Endometrial microvascular endothelial cells (primary cell): ENCODE results near the gene GPR179. TPM values are rescaled to one million over a fixed set of nuclear protein-coding genes. Genes with fewer than 3 reads are reported as not detected.

Source experiments
- in situ Hi-C: cut with HindIII; loops from 2 replicates; pipeline ENCODE4 v1.10.0; 2017; ENCODE audit warnings: low sequenced_read_pairs, low pct_unique_long_range_greater_than_20kb; ENCODE audit errors: inconsistent ontology term
- total RNA-seq: library from RNA; depleted of rRNA; stranded (reverse); fragments of >200 nt; gene quantifications from one replicate; pipeline ENCODE4 v1.2.3, GENCODE V29; 2015; ENCODE audit errors: inconsistent ontology term

GPR179 gene
- not detected for total RNA-seq

- in situ Hi-C loops = no loop called here
Observed at GRCh38 chr17:38343608-38344419, at the start of gene GPR179. TSS of gene GPR179 (minus strand) at chr17:38343956. CDS start at chr17:38343789, 167 bp downstream.

- in situ Hi-C loops = no loop called here
Observed at GRCh38 chr17:38379448-38379847, 35.7 kb upstream of the GPR179 start.

- in situ Hi-C loops = no loop called here
Observed at GRCh38 chr17:38369124-38369886, 25.5 kb upstream of the GPR179 start.

GRCh38 chr17:38364741-38365140 lies 21.0 kb upstream of the GPR179 start:
- in situ Hi-C loops = no loop called here

GRCh38 chr17:38363016-38363415 lies 19.3 kb upstream of the GPR179 start:
- in situ Hi-C loops = no loop called here

- in situ Hi-C loops = no loop called here
Observed at GRCh38 chr17:38361694-38362465, 18.1 kb upstream of the GPR179 start.

- in situ Hi-C loops = no loop called here
Observed at GRCh38 chr17:38358586-38359513, 15.1 kb upstream of the GPR179 start.

- in situ Hi-C loops = no loop called here
Observed at GRCh38 chr17:38357486-38358123, 13.8 kb upstream of the GPR179 start.

- in situ Hi-C loops = no loop called here
Observed at GRCh38 chr17:38355251-38355650, 11.5 kb upstream of the GPR179 start.

GRCh38 chr17:38354466-38354865 lies 10.7 kb upstream of the GPR179 start:
- in situ Hi-C loops = no loop called here

GRCh38 chr17:38353668-38354067 lies 9.9 kb upstream of the GPR179 start:
- in situ Hi-C loops = no loop called here

GRCh38 chr17:38353086-38353604 lies 9.4 kb upstream of the GPR179 start:
- in situ Hi-C loops = no loop called here

GRCh38 chr17:38352245-38353085 lies 8.7 kb upstream of the GPR179 start:
- in situ Hi-C loops = no loop called here

GRCh38 chr17:38351412-38352222 lies 7.9 kb upstream of the GPR179 start, which contains the start of gene SOCS7:
TSS of gene SOCS7 (plus strand) at chr17:38351844. CDS start at chr17:38352053, 209 bp downstream.
- in situ Hi-C loops = no loop called here

- in situ Hi-C loops = no loop called here
Observed at GRCh38 chr17:38350035-38350434, 6.3 kb upstream of the GPR179 start.

- in situ Hi-C loops = no loop called here
Observed at GRCh38 chr17:38349097-38349730, 5.5 kb upstream of the GPR179 start.
